HepG2 (cell line): ENCODE measurements around the gene TEF. TPM values are rescaled to one million over a fixed set of nuclear protein-coding genes. Genes with fewer than 3 reads are reported as not detected.
A peak's percentile ranks its signal among the peaks of the same experiment; 100 is the strongest.

Source experiments
- AGO1 ChIP-seq: fragments of 200-400 bp; formaldehyde crosslinking; IDR thresholded peaks from 2 replicates; pipeline ENCODE4 v1.6.1; 2017; ENCODE audit warnings: mild to moderate bottlenecking, low read depth, low read length, moderate library complexity; ENCODE audit not compliant: poor library complexity, severe bottlenecking
- CBX2 ChIP-seq, 2 experiments: fragments of 200-600 bp in 1 of 2; sonication (generic); formaldehyde crosslinking in 1 of 2; IDR thresholded peaks; 2 replicates each; pipeline versions ENCODE4 v1.7.0 to v1.8.1; 2018 to 2022; ENCODE audit warnings: low read depth in 2 of 2, low read length in 1 of 2, mild to moderate bottlenecking in 1 of 2, missing genetic modification reagents in 1 of 2
- ISX ChIP-seq: sonication (generic); formaldehyde crosslinking; conservative IDR thresholded peaks from 2 replicates; pipeline ENCODE4 v1.5.0; 2020; ENCODE audit warnings: missing genetic modification reagents
- MBNL3 ChIP-seq: fragments of 250-450 bp; sonication (Bioruptor Pico); conservative IDR thresholded peaks from 2 replicates; pipeline ENCODE4 v1.8.0; 2022; ENCODE audit warnings: mild to moderate bottlenecking, inconsistent platforms
- MXI1 ChIP-seq: IDR thresholded peaks from 3 replicates; pipeline ENCODE4 v1.6.1; 2012; ENCODE audit warnings: low read depth, low read length, inconsistent platforms, borderline replicate concordance
- NFE2L1 ChIP-seq: sonication (generic); formaldehyde crosslinking; IDR thresholded peaks from 2 replicates; pipeline ENCODE4 v1.4.0; 2020; ENCODE audit warnings: missing genetic modification reagents, mild to moderate bottlenecking, borderline replicate concordance
- NRL ChIP-seq: sonication (generic); formaldehyde crosslinking; IDR thresholded peaks from 2 replicates; pipeline ENCODE4 v1.5.0; 2020; ENCODE audit warnings: missing genetic modification reagents, mild to moderate bottlenecking, moderate library complexity, borderline replicate concordance
- TCF12 ChIP-seq, 2 experiments: fragments of 450-650 bp in 1 of 2; sonication (generic) in 1 of 2; formaldehyde crosslinking in 1 of 2; IDR thresholded peaks; 2 replicates each; pipeline versions ENCODE4 v1.6.1 to v1.8.0; 2017 to 2022; ENCODE audit warnings: antibody characterized with exemption in 1 of 2, mild to moderate bottlenecking in 1 of 2, missing genetic modification reagents in 1 of 2, moderate library complexity in 1 of 2
- XBP1 ChIP-seq: sonication (generic); formaldehyde crosslinking; IDR thresholded peaks from 2 replicates; pipeline ENCODE4 v1.5.0; 2020; ENCODE audit warnings: missing genetic modification reagents
- ZFP62 ChIP-seq: sonication (generic); formaldehyde crosslinking; IDR thresholded peaks from 2 replicates; pipeline ENCODE4 v1.4.0; 2020; ENCODE audit warnings: missing genetic modification reagents
- ZKSCAN1 ChIP-seq: fragments of 150-350 bp; IDR thresholded peaks from 2 replicates; pipeline ENCODE4 v1.6.1; 2014; ENCODE audit warnings: low read length
- ZNF337 ChIP-seq: sonication (generic); formaldehyde crosslinking; IDR thresholded peaks from 2 replicates; pipeline ENCODE4 v1.5.1; 2020; ENCODE audit warnings: missing genetic modification reagents, low read depth, mild to moderate bottlenecking, borderline replicate concordance
- ZNF619 ChIP-seq: sonication (generic); formaldehyde crosslinking; IDR thresholded peaks from 2 replicates; pipeline ENCODE4 v1.4.0; 2020; ENCODE audit warnings: mild to moderate bottlenecking, missing genetic modification reagents
- ZNF674 ChIP-seq: sonication (generic); formaldehyde crosslinking; IDR thresholded peaks from 2 replicates; pipeline ENCODE4 v1.5.0; 2020; ENCODE audit warnings: low read depth, mild to moderate bottlenecking, missing genetic modification reagents
- ZNF83 ChIP-seq: sonication (generic); formaldehyde crosslinking; IDR thresholded peaks from 2 replicates; pipeline ENCODE4 v1.4.0; 2020; ENCODE audit warnings: missing genetic modification reagents, mild to moderate bottlenecking, borderline replicate concordance
- ZSCAN9 ChIP-seq: IDR thresholded peaks from 2 replicates; pipeline ENCODE4 v1.6.1; 2016; ENCODE audit warnings: borderline replicate concordance
- polyA plus RNA-seq, 8 experiments: library from polyadenylated mRNA; depleted of rRNA in 3 of 8; stranded (reverse) in 7 of 8; unstranded in 1 of 8; fragments of >200 nt; fragmentation: Illumina TruSeq in 4 of 8; extraction: Trizol in 4 of 8; gene quantifications; 2 replicates each; pipeline versions ENCODE4 v1.2.1 to v1.2.3, GENCODE V29; 2011 to 2016; ENCODE audit warnings: low read depth in 4 of 8, missing spikeins in 1 of 8, mixed read lengths in 1 of 8; ENCODE audit not compliant: insufficient read depth in 1 of 8
- total RNA-seq, 5 experiments: library from RNA; depleted of rRNA; stranded (reverse); fragments of >200 nt; fragmentation: Illumina TruSeq; extraction: Trizol; gene quantifications; 2 replicates each; pipeline ENCODE4 v1.2.3, GENCODE V29; 2016; ENCODE audit warnings: low read depth in 1 of 5
- TF ChIP-seq, protein P1 (sequence below): sonication (generic); formaldehyde crosslinking; IDR thresholded peaks from 2 replicates; pipeline ENCODE4 v1.5.0; 2020; ENCODE audit warnings: missing genetic modification reagents
- TF ChIP-seq, protein P2 (sequence below): sonication (generic); formaldehyde crosslinking; IDR thresholded peaks from 2 replicates; pipeline ENCODE4 v1.5.0; 2020; ENCODE audit warnings: mild to moderate bottlenecking, missing genetic modification reagents
- TF ChIP-seq, protein P3 (sequence below): sonication (generic); formaldehyde crosslinking; IDR thresholded peaks from 2 replicates; pipeline ENCODE4 v1.4.0; 2020; ENCODE audit warnings: mild to moderate bottlenecking, missing genetic modification reagents
- TF ChIP-seq, protein P4 (sequence below): sonication (generic); IDR thresholded peaks from 2 replicates; pipeline ENCODE4 v1.6.1; 2016; ENCODE audit warnings: low read depth, borderline replicate concordance
- TF ChIP-seq, protein P5 (sequence below): IDR thresholded peaks from 2 replicates; pipeline ENCODE4 v1.6.1; 2016; ENCODE audit warnings: missing biosample characterization, missing genetic modification reagents, low read depth

Gene TEF
- total and polyA plus RNA-seq, 2 of the 13 experiments (the other 11 are each of a cell fraction or from before 2014, with no cell fraction given) = 7.6 to 11.2 TPM

DNA sequence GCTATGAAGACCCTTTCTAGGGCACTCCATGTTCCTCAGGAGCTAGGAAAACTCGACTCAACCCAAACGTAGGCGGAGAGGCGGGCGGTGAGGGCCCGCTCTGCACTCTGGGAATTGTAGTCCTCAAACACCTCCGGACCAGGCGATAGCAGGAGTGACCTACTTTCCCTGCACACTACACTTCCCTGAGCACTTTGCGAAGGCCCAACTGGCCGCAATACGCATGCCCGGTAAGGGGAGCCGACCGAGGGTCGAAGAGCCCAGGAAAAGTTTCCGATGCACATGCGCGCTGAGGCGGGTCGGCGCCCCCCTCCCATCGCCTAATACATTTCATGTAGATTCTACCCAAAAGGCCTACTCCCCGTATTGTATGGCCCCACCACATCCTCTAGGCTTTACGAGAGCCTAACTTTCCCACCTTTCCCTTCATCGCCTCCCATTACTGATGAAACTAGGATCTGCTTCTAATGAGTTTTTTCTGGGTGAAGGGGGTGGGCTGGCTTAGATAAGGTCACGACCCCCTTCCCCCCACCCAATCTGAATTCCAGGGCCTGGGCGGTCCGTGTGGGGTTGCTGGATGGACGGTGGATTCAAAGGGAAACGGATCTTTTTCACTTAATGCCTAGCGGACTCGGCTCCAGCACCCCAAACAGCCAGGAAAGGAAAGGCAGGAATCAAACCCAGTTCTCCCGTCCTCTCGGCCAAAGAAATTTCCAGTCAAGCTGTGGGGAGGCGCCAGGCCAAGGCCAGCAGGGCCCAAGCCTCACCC is 62.8 kb downstream of the TEF start (continued):
- 0 out of 2 replicates have a peak, but pooled peaks have one; percentile 57 for TF ChIP-seq ZNF83
- no peak for TF ChIP-seq ISX (CRISPR knock-in tag)
- TF ChIP-seq MXI1 = no peak; the same call in 2 of the 3 replicates
- TF ChIP-seq, protein P1, sequence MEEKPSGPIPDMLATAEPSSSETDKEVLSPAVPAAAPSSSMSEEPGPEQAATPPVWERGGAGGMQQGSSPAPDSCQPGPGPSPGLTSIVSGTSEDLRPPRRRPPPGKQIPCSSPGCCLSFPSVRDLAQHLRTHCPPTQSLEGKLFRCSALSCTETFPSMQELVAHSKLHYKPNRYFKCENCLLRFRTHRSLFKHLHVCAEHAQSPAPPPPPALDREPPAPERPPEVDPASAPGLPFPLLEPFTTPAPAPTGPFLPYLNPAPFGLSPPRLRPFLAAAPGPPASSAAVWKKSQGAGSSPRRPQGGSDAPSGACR = no peak
- TF ChIP-seq, protein P2, sequence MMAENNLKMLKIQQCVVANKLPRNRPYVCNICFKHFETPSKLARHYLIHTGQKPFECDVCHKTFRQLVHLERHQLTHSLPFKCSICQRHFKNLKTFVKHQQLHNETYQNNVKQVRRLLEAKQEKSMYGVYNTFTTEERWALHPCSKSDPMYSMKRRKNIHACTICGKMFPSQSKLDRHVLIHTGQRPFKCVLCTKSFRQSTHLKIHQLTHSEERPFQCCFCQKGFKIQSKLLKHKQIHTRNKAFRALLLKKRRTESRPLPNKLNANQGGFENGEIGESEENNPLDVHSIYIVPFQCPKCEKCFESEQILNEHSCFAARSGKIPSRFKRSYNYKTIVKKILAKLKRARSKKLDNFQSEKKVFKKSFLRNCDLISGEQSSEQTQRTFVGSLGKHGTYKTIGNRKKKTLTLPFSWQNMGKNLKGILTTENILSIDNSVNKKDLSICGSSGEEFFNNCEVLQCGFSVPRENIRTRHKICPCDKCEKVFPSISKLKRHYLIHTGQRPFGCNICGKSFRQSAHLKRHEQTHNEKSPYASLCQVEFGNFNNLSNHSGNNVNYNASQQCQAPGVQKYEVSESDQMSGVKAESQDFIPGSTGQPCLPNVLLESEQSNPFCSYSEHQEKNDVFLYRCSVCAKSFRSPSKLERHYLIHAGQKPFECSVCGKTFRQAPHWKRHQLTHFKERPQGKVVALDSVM (CRISPR knock-in tag) = no peak
- TF ChIP-seq XBP1 (CRISPR knock-in tag) = no peak
- TF ChIP-seq NRL (CRISPR knock-in tag) = no peak
- TF ChIP-seq, protein P3, sequence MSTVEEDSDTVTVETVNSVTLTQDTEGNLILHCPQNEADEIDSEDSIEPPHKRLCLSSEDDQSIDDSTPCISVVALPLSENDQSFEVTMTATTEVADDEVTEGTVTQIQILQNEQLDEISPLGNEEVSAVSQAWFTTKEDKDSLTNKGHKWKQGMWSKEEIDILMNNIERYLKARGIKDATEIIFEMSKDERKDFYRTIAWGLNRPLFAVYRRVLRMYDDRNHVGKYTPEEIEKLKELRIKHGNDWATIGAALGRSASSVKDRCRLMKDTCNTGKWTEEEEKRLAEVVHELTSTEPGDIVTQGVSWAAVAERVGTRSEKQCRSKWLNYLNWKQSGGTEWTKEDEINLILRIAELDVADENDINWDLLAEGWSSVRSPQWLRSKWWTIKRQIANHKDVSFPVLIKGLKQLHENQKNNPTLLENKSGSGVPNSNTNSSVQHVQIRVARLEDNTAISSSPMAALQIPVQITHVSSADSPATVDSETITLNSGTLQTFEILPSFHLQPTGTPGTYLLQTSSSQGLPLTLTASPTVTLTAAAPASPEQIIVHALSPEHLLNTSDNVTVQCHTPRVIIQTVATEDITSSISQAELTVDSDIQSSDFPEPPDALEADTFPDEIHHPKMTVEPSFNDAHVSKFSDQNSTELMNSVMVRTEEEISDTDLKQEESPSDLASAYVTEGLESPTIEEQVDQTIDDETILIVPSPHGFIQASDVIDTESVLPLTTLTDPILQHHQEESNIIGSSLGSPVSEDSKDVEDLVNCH = no peak; the same call in 1 of the 2 replicates
- TF ChIP-seq NFE2L1 (CRISPR knock-in tag) = no peak
- no peak for TF ChIP-seq ZKSCAN1
- TF ChIP-seq, protein P4, sequence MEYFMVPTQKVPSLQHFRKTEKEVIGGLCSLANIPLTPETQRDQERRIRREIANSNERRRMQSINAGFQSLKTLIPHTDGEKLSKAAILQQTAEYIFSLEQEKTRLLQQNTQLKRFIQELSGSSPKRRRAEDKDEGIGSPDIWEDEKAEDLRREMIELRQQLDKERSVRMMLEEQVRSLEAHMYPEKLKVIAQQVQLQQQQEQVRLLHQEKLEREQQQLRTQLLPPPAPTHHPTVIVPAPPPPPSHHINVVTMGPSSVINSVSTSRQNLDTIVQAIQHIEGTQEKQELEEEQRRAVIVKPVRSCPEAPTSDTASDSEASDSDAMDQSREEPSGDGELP = no peak
- TF ChIP-seq CBX2 (IDR thresholded peaks at IDR 0.05; ENCODE audit: low read depth, low read length) = no peak
- TF ChIP-seq CBX2 (CRISPR knock-in tag; IDR thresholded peaks at IDR 0.05; ENCODE audit: low read depth) = no peak
- TF ChIP-seq ZFP62 (CRISPR knock-in tag) = no peak
- 0 out of 2 replicates have a peak, but pooled peaks have one; percentile 16 for TF ChIP-seq ZSCAN9 (CRISPR knock-in tag)
- TF ChIP-seq, protein P5, sequence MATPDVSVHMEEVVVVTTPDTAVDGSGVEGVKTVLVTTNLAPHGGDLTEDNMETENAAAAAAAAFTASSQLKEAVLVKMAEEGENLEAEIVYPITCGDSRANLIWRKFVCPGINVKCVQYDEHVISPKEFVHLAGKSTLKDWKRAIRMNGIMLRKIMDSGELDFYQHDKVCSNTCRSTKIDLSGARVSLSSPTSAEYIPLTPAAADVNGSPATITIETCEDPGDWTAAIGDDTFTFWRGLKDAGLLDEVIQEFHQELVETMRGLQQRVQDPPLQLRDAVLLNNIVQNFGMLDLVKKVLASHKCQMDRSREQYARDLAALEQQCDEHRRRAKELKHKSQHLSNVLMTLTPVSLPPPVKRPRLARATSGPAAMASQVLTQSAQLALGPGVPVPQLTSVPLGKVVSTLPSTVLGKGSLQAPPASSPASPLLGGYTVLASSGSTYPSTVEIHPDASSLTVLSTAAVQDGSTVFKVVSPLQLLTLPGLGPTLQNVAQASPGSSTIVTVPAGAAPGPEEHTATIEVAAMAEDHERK (CRISPR knock-in tag) = no peak
- no peak for TF ChIP-seq ZNF619 (CRISPR knock-in tag)
- TF ChIP-seq ZNF674 = no peak
- TF ChIP-seq ZNF337 (CRISPR knock-in tag) = 0 out of 2 replicates have a peak, but pooled peaks have one; percentile 83
- no peak for TF ChIP-seq AGO1
- no peak for TF ChIP-seq TCF12 (IDR thresholded peaks at IDR 0.05)
- TF ChIP-seq TCF12 (CRISPR knock-in tag; IDR thresholded peaks at IDR 0.05) = no peak
- no peak for TF ChIP-seq MBNL3 (CRISPR knock-in tag)
